ENCODE results near the gene RPS10.

The RPS10 gene

DNA sequence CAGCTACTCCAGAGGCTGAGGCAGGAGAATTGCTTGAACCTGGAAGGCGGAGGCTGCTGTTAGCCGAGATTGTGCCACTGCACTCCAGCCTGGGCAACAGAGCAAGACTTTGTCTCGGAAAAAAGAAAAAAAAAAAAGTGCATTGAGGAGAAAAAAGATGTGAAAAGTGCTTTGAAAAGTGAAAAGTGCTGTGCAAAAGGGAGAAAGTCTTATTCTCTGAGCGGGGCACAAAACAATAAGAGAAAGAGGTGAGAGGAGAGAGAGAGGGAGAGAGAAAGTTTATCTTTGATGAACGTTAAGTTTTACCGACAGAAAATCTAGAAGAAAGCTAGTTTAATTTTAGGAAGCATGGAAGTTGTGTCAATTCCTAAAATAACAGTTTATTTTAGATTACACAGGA, 36.1 kb upstream of the RPS10 start:
- TF ChIP-seq, protein P1, sequence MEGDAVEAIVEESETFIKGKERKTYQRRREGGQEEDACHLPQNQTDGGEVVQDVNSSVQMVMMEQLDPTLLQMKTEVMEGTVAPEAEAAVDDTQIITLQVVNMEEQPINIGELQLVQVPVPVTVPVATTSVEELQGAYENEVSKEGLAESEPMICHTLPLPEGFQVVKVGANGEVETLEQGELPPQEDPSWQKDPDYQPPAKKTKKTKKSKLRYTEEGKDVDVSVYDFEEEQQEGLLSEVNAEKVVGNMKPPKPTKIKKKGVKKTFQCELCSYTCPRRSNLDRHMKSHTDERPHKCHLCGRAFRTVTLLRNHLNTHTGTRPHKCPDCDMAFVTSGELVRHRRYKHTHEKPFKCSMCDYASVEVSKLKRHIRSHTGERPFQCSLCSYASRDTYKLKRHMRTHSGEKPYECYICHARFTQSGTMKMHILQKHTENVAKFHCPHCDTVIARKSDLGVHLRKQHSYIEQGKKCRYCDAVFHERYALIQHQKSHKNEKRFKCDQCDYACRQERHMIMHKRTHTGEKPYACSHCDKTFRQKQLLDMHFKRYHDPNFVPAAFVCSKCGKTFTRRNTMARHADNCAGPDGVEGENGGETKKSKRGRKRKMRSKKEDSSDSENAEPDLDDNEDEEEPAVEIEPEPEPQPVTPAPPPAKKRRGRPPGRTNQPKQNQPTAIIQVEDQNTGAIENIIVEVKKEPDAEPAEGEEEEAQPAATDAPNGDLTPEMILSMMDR (conservative IDR thresholded peaks at IDR 0.05), result no peak
- no peak for TF ChIP-seq ZFX (IDR thresholded peaks at IDR 0.05)
- H3K27ac ChIP-seq, result peak overlapping the region; percentile 25; the same call in 1 of the 2 replicates

DNA sequence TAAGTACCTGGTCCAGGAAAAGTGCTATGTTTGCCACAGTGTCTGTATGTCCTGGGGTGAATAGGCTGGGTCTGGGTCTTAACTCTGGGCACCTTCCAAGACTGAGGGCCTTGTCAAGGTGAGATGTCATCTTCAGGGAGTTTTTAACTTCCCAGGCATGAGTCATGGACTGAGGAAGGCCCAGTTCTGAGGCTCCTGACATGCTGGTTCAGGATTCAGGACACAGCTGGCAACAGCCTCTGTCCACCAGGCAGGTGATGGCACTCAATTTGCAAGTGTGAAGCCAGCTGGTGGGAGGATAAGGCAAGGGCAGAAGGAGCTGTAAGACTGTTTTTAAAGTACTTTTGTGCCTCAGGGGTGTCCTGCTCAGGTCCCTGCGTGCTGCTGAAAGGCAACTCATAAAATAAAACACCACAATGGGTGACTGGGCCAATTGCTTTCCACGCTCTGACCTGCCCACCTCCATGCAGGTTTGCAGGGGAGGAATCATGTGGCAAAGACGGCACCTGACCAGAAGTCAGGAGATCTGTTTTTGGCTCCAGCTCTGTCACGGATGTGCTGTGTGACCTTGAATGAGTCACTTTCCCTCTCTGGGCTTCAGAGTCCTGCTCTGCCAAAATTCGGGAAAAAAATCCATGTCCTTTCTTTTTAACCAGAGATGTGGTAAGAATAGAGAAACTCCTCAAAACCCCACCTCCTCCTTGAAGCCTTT, 35.1 kb upstream of the RPS10 start:
- TF ChIP-seq, protein P1 (conservative IDR thresholded peaks at IDR 0.05), result no peak
- TF ChIP-seq ZFX (IDR thresholded peaks at IDR 0.05), result no peak
- H3K27ac ChIP-seq, result peak overlapping the region; percentile 19; the same call in 1 of the 2 replicates

DNA sequence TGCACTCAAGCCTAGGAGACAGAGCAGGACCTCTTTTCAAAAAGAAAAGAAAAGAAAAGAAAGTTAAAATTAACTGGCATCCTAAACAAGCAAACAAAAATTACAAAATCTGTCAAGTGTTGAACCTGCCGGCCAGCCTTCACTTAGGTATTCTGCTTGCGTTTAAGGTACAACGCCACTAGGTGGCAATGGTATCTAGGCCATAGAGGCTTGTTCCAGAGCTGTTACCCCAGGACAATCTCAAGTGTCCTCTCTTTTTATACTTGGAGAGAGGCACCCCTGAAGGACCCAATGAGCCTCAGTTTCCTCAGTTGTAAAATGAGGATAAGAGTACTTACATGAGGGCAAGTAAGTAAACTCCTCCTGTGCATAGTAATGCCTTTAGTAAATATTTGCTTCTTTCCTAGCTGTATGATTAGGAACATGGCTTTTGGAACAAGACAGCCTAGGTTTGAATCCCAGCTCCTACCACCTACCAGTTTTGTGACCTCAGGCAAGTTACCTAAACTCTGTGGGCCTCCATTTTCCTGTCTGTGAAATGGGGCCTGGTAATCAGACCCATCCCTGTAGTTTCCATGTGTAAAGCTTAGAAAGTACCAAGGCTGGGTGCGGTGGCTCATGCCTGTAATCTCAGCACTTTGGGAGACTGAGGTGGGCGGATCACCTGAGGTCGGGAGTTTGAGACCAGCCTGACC, 34.2 kb upstream of the RPS10 start:
- H3K27ac ChIP-seq, result peak overlapping the region; percentile 19; the same call in 1 of the 2 replicates
- TF ChIP-seq, protein P1 (conservative IDR thresholded peaks at IDR 0.05), result peak; percentile 84
- no peak for TF ChIP-seq ZFX (IDR thresholded peaks at IDR 0.05)

- no peak overlapping the region for H3K27ac ChIP-seq
- TF ChIP-seq, protein P1 (conservative IDR thresholded peaks at IDR 0.05), result no peak
- TF ChIP-seq ZFX (IDR thresholded peaks at IDR 0.05), result no peak
These were observed 32.2 kb upstream of the RPS10 start for GRCh38 chr6:34457742-34458735.

DNA sequence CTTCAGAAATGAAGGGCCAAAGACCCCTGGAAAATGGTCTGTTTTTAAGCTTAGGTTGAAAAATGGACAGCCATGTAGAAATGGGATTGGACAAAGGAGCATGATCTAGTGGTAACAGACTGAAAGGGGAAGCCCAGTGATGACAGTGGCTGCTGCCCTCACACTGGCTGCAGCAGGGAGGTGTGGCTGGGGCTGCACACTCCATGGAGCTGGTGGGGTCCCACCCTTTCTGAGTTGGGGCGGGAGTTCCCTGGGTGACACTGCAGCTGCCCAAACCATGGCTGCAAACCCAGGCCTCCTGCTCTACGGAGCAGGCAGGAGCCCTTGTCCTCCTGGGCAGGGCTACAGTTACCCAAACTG, 31.5 kb upstream of the RPS10 start:
- TF ChIP-seq, protein P1 (conservative IDR thresholded peaks at IDR 0.05), result no peak
- TF ChIP-seq ZFX (IDR thresholded peaks at IDR 0.05), result no peak
- H3K27ac ChIP-seq, result no peak overlapping the region

- TF ChIP-seq ZFX (IDR thresholded peaks at IDR 0.05), result no peak
- TF ChIP-seq, protein P1 (conservative IDR thresholded peaks at IDR 0.05), result no peak
- no peak overlapping the region for H3K27ac ChIP-seq
These were observed 30.0 kb upstream of the RPS10 start for GRCh38 chr6:34455831-34456230.

All from C4-2B (cell line).